Mucosa of rectum (tissue), 2 donors: ENCODE measurements around the gene LILRB5.
"Not testable (repeated sequence)": the region's sequence is repeated elsewhere in the genome, so short reads cannot be mapped to it uniquely, and the experiment has no call there.

Source experiments
- H3K27ac ChIP-seq, 2 donors: one replicate each; pipeline ENCODE4 v1.7.0; 2013; ENCODE audit warnings: inconsistent platforms in 2 of 2, low read depth in 2 of 2, low read length in 2 of 2
- H3K27me3 ChIP-seq, 2 donors: one replicate each; pipeline ENCODE4 v1.7.0; 2013; ENCODE audit warnings: low read length in 2 of 2; ENCODE audit not compliant: control insufficient read depth in 2 of 2, insufficient read depth in 2 of 2
- H3K36me3 ChIP-seq, 2 donors: one replicate each; pipeline ENCODE4 v1.7.0; 2013; ENCODE audit warnings: low read length in 2 of 2; ENCODE audit not compliant: control insufficient read depth in 2 of 2, insufficient read depth in 2 of 2
- H3K4me1 ChIP-seq, 2 donors: one replicate each; pipeline ENCODE4 v1.7.0; 2013; ENCODE audit warnings: low read length in 2 of 2, mild to moderate bottlenecking in 1 of 2; ENCODE audit not compliant: control insufficient read depth in 2 of 2, insufficient read depth in 2 of 2
- H3K4me3 ChIP-seq, 2 donors: one replicate each; pipeline ENCODE4 v1.7.0; 2013; ENCODE audit warnings: low read length in 2 of 2
- H3K9ac ChIP-seq, 2 donors: one replicate each; pipeline ENCODE4 v1.7.0; 2013; ENCODE audit warnings: low read length in 2 of 2, low read depth in 1 of 2, mild to moderate bottlenecking in 1 of 2
- H3K9me3 ChIP-seq, 2 donors: one replicate each; pipeline ENCODE4 v1.7.0; 2013; ENCODE audit warnings: low read length in 2 of 2; ENCODE audit not compliant: control insufficient read depth in 2 of 2
- donor health status: healthy.
- donor health status: Normal muscosa, but diverticular disease.

The LILRB5 gene

DNA sequence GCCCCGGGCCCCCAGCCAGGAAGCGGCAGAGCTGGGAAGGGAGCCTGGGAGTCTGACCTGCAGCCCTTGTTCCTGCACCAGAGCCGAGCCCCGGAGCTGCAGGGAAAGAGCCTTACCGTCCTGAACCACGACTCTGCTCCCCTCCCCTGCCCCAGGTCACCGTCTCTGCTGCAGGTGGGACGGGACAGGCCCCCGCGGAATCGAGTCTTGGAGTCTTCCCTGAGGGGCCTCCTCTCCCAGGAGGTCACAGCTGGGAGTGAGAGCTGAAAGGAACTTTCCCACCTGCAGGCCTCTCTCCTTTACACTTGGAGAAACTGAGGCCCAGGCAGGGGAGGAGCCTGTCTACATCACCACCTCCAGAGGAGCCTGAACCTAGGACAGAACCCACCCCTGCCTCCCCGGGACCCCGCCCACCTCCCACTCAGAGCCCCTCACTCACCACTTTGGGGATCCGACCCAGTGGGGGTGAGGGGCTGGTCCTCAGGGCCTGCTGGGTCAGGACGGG lies 20.1 kb upstream of the LILRB5 start:
- H3K27me3 ChIP-seq, H3K36me3 ChIP-seq, H3K4me1 ChIP-seq, H3K4me3 ChIP-seq, H3K9me3 ChIP-seq, H3K9ac ChIP-seq, H3K27ac ChIP-seq: not testable (repeated sequence)

DNA sequence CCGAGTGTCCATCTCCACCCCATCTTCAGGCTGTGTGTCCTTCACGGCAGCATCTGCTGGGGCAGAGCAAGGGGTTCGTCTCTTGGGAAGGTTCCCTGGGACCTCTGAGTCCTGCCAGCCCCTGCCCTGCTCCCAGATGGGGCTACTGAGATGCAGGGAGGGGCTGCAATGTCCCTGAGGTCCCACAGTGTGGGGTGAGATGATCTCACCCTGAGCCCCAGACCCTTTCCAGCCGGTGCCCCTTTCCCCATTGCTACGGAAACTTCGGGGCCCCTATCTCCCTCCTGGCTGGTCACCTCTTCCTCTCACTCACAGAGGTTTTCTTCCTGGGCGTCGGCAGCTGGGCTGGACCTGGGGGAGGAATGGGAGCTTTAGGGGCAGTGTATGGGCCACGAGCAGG lies 18.9 kb upstream of the LILRB5 start:
- Histone ChIP-seq H3K27ac (no peak overlapping the region), H3K9ac (no peak overlapping the region), H3K36me3 (no peaks in the 10 kb centered on the region), H3K27me3 (peaks cover 0 to 3% of the 10 kb centered on the region in 2 donors), H3K4me3 (no peak overlapping the region), H3K9me3 (no peaks in the 10 kb centered on the region), H3K4me1 (no peaks in the 10 kb centered on the region)

DNA sequence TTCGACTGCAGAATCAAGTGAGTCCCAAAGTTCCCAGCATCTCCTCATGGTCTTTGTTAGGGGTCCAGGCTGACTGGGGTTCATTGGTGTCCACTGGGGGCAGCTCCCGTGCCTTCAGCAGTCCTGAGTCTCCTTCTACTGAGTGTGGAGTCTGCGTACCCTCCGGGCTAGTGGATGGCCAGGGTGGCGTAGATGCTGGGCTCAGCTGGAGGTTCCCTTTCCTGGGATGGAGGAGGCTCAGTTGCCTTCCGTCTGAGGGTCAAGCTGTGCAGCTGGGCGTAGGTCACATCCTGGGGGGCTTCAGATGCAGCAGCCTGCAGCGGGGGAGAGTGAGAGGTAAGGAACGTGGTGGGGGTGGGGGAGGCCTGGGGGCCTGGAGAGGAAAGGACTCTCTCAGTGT lies 17.4 kb upstream of the LILRB5 start:
- H3K27me3 ChIP-seq, H3K36me3 ChIP-seq, H3K9me3 ChIP-seq, H3K4me3 ChIP-seq, H3K9ac ChIP-seq, H3K4me1 ChIP-seq, H3K27ac ChIP-seq: not testable (repeated sequence)

DNA sequence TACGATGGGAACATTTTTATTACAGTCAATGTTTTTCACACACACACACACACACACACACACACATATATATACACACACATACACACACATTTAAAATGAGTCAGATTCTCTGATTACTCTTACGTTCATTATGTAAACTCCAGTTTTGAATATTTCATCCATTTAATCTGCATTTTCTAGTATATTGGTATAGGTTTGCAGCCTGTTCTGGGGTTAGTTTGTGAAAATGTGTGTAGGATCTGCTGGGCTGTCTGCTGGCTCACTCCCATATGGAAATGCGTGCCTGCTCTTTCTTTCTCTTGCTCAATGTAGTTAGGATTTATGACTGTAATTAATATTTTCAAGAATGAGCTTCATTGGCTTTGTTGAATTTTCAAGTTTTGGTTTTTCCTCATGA lies 16.7 kb upstream of the LILRB5 start:
- no peak overlapping the region for H3K9ac ChIP-seq
- H3K4me3 ChIP-seq = no peak overlapping the region
- no peaks in the 10 kb centered on the region for H3K4me1 ChIP-seq
- no peak overlapping the region for H3K27ac ChIP-seq
- no peaks in the 10 kb centered on the region for H3K9me3 ChIP-seq
- H3K27me3 ChIP-seq = peaks cover 0 to 3% of the 10 kb centered on the region in 2 donors
- H3K36me3 ChIP-seq = no peaks in the 10 kb centered on the region

DNA sequence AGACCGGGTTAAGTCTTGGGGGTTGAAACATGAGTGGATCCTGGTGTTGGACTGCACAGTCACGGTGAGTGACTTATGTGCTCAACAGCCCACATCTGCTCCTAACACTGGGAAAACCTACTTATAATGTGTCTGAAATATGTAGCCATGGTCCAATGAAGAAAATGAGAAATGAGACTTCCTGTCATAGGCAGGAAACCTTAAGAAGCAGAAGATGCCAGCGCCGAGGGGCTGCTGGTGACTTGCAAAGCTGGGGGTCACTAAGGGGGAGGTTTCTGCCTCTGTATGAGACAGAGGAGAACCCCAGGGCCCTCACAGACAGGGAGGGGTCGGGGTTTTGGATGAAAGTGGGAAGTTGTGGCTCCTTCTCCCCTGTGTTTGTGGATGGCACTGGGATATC lies 15.1 kb upstream of the LILRB5 start:
- H3K9me3 ChIP-seq, H3K4me1 ChIP-seq, H3K36me3 ChIP-seq, H3K27me3 ChIP-seq, H3K4me3 ChIP-seq, H3K9ac ChIP-seq, H3K27ac ChIP-seq: not testable (repeated sequence)

DNA sequence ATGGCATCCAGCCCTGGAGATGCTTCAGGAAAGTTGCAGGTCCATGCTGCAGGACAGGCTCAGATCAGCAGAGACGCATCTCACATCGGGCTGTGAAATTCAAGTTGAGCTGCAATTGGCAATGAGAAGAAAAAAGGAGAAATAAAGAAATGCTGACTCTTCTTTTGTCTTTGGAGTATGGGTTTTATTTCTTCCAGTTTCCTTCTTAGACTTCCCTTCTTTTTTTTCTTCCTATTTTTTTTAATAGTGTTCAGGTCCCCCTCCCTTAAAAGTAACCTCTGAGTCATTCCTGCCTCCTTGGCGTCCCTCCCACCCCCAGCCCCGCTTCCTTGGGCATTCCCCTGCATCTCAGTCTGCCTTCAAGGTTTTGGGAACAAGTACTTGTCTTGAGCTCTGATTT lies 14.5 kb upstream of the LILRB5 start:
- H3K36me3 ChIP-seq, H3K4me3 ChIP-seq, H3K9me3 ChIP-seq, H3K27me3 ChIP-seq, H3K27ac ChIP-seq, H3K9ac ChIP-seq, H3K4me1 ChIP-seq: not testable (repeated sequence)

DNA sequence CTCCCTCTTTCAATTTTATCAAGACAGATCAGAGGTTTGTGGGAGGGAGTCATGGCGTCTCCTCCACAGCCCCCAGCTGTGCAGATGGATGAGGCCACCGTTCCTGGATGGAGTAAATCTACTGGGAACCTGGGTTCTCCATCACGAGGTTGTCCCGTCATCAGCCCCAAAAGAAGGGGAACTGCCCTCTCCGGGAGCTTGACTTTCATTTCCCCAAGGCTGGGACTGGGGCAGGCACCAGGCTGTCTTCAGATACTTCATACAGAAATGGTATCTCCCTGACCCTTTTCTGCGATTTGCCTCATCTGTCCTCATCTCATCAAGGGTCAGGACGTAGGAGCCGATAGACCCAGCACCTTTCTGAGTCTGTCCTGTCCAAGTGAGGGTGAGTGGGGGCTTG lies 14.0 kb upstream of the LILRB5 start:
- no peaks in the 10 kb centered on the region for H3K4me1 ChIP-seq
- H3K4me3 ChIP-seq = no peak overlapping the region
- H3K9ac ChIP-seq = no peak overlapping the region
- H3K27ac ChIP-seq = no peak overlapping the region
- H3K36me3 ChIP-seq = no peaks in the 10 kb centered on the region
- peaks cover 0 to 3% of the 10 kb centered on the region in 2 donors for H3K27me3 ChIP-seq
- H3K9me3 ChIP-seq = no peaks in the 10 kb centered on the region

DNA sequence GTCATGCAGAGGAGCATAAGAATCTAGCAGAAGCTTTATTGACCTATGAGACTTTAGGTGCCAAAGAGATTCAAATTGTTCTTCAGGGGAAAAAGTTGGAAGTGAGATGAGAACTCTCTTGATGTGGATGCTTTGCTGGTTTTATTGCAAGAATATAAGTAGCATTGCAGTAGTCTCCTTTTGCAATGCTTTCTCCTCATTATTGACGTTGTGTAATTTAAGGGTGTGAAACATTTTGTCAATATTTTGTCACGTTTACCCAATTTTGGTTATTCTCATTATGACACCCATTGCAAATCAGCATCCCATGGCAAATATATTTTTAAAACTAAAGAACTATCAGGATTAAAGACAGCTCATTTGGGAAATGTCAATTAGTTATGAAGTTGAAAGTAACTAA lies 11.9 kb upstream of the LILRB5 start:
- H3K27ac ChIP-seq = no peak overlapping the region

DNA sequence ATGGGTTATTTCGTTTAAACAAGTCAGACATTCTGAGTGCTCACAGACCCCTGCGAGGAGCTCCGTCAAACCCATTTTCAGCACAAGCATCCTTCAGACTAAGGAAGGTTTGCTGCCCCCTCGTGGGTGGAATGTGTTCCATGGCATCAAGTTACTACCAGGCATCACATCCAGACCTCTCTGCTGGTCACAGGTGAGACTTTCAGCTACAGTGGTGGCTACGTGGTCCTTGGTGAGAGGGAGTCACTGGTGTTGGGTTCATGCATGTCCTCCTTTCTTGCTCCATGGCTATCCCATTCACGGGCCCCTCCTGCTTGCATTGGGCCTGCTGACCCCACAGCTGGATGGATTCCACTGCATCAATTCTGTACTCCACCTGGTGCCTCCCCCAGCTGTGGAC lies 9.1 kb upstream of the LILRB5 start:
- Histone ChIP-seq H3K27ac (no peak overlapping the region), H3K9me3 (no peaks in the 10 kb centered on the region), H3K4me1 (no peaks in the 10 kb centered on the region), H3K27me3 (no peaks in the 10 kb centered on the region), H3K36me3 (no peaks in the 10 kb centered on the region), H3K4me3 (no peak overlapping the region), H3K9ac (no peak overlapping the region)

More for the DNA sequence above, 11.9 kb upstream of the LILRB5 start:
- Histone ChIP-seq H3K9ac (no peak overlapping the region), H3K36me3 (no peaks in the 10 kb centered on the region), H3K9me3 (no peaks in the 10 kb centered on the region), H3K4me3 (no peak overlapping the region), H3K4me1 (no peaks in the 10 kb centered on the region), H3K27me3 (peaks cover 0 to 3% of the 10 kb centered on the region in 2 donors)

DNA sequence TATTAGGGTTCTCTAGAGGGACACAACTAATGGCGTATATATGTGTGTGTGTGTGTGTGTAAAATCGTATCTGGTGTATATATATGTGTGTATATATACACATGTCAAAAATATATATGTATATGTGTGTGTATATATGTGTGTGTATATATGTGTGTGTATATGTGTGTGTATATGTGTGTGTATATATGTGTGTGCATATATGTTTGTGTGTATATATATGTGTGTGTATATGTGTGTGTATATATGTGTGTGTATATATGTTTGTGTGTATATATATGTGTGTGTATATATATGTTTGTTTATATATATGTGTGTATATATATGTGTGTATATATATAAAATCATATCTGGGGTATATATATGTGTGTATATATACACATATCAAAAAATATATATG lies 5.4 kb upstream of the LILRB5 start:
- Histone ChIP-seq H3K9me3 (no peaks in the 10 kb centered on the region), H3K36me3 (no peaks in the 10 kb centered on the region), H3K4me3 (no peak overlapping the region), H3K27me3 (peaks cover 0 to 2% of the 10 kb centered on the region in 2 donors), H3K9ac (no peak overlapping the region), H3K4me1 (no peaks in the 10 kb centered on the region), H3K27ac (no peak overlapping the region)

DNA sequence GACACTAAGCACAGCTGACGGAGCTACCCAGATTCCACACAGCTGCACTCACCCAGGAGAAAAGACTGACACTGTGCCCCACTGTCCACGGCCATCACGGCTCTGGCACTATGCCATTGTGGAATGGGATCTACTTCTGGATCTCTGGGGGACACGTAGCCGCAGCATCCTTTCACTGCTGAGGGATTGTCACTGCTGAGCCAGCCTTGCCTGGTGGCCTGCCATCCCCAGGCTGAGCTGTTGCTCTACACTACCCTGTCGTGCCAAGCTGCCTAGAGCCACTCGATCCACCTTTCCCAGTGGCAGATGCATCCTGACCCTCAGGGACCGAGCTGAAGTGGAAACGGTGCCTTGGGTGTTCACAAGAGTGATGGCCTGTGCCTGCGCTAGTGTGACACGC lies 5.0 kb upstream of the LILRB5 start:
- H3K4me1 ChIP-seq = no peaks in the 10 kb centered on the region
- no peak overlapping the region for H3K9ac ChIP-seq
- H3K27me3 ChIP-seq = peaks cover 0 to 2% of the 10 kb centered on the region in 2 donors
- no peak overlapping the region for H3K27ac ChIP-seq
- H3K9me3 ChIP-seq = no peaks in the 10 kb centered on the region
- no peaks in the 10 kb centered on the region for H3K36me3 ChIP-seq
- no peak overlapping the region for H3K4me3 ChIP-seq
